Measurements from ENCODE around the gene LHX6.

DNA sequence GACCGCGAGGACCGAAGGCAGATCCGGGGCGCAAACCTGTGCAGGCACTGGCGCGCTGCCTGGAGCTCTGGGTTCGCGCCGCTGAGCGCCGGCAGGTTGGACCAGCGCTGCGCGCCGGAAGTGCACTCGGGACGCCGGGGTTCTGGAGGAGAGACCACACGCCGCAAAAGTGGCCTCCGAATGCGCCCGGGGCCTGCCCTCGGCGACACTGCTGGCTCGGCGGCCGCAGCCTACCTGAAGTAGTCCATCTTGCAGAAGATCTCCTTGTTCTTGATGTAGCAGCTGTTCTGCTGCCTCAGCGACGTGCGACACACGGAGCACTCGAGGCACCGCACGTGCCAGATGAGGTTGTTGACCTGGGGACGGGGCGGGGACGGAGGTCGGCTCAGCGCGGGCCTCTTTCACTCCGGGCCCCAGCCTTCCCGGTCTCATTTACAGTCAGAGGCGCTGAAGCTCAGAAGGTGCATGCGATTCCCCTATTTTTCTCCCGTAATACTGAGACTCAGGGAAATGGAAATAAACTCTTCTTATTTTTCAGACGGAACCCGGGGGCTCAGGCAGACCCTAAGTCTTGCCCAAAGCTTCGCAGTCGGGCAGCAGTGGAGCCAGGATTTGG lies 2.5 kb downstream of the LHX6 start:
- no peak for TF ChIP-seq POLR2A (IDR thresholded peaks at IDR 0.05)
- TF ChIP-seq, protein P1, sequence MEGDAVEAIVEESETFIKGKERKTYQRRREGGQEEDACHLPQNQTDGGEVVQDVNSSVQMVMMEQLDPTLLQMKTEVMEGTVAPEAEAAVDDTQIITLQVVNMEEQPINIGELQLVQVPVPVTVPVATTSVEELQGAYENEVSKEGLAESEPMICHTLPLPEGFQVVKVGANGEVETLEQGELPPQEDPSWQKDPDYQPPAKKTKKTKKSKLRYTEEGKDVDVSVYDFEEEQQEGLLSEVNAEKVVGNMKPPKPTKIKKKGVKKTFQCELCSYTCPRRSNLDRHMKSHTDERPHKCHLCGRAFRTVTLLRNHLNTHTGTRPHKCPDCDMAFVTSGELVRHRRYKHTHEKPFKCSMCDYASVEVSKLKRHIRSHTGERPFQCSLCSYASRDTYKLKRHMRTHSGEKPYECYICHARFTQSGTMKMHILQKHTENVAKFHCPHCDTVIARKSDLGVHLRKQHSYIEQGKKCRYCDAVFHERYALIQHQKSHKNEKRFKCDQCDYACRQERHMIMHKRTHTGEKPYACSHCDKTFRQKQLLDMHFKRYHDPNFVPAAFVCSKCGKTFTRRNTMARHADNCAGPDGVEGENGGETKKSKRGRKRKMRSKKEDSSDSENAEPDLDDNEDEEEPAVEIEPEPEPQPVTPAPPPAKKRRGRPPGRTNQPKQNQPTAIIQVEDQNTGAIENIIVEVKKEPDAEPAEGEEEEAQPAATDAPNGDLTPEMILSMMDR (IDR thresholded peaks at IDR 0.05) = no peak
